Glutamatergic neuron (in vitro differentiated cells): ENCODE measurements around the gene PRPF4. TPM values are rescaled to one million over a fixed set of nuclear protein-coding genes. Genes with fewer than 3 reads are reported as not detected.
"Not testable (repeated sequence)": the region's sequence is repeated elsewhere in the genome, so short reads cannot be mapped to it uniquely, and the experiment has no call there.

Experiments
- DNase-seq: peaks from one replicate; pipeline ENCODE4 v3.0.0; 2022
- H3K27ac Mint-ChIP-seq: one replicate; pipeline ENCODE4 v1.8.0; 2020; ENCODE audit warnings: mild to moderate bottlenecking, mixed read lengths, inconsistent platforms; ENCODE audit not compliant: unreplicated experiment
- H3K27me3 Mint-ChIP-seq: one replicate; pipeline ENCODE4 v1.8.0; 2020; ENCODE audit warnings: mild to moderate bottlenecking, moderate library complexity, mixed read lengths, inconsistent platforms; ENCODE audit not compliant: unreplicated experiment
- H3K36me3 Mint-ChIP-seq: one replicate; pipeline ENCODE4 v1.8.0; 2020; ENCODE audit warnings: mild to moderate bottlenecking, mixed read lengths, inconsistent platforms; ENCODE audit not compliant: unreplicated experiment
- H3K4me1 Mint-ChIP-seq: one replicate; pipeline ENCODE4 v1.8.0; 2020; ENCODE audit warnings: mild to moderate bottlenecking, low read depth, mixed read lengths, inconsistent platforms; ENCODE audit not compliant: unreplicated experiment
- H3K4me3 Mint-ChIP-seq: one replicate; pipeline ENCODE4 v1.8.0; 2020; ENCODE audit warnings: mild to moderate bottlenecking, mixed read lengths, inconsistent platforms; ENCODE audit not compliant: unreplicated experiment
- H3K9me3 Mint-ChIP-seq: one replicate; pipeline ENCODE4 v1.8.0; 2020; ENCODE audit warnings: mild to moderate bottlenecking, moderate library complexity, mixed read lengths, inconsistent platforms; ENCODE audit not compliant: unreplicated experiment
- total RNA-seq: library from RNA; stranded (reverse); fragmentation: NEBNext Ultra II Directional; extraction: Animal tissue kit (Norgen Biotek cat#: 25700); gene quantifications from one replicate; pipeline ENCODE4 v1.2.1, GENCODE V29; 2021; ENCODE audit not compliant: unreplicated experiment
- TF ChIP-seq, protein P1 (sequence below): fragments of 200-600 bp; sonication (generic); IDR thresholded peaks from one replicate; pipeline ENCODE4 v1.5.0; 2021; ENCODE audit not compliant: partially characterized antibody, unreplicated experiment

The PRPF4 gene
- total RNA-seq, 1 donor from 2014 or later: 21.9 TPM

DNA sequence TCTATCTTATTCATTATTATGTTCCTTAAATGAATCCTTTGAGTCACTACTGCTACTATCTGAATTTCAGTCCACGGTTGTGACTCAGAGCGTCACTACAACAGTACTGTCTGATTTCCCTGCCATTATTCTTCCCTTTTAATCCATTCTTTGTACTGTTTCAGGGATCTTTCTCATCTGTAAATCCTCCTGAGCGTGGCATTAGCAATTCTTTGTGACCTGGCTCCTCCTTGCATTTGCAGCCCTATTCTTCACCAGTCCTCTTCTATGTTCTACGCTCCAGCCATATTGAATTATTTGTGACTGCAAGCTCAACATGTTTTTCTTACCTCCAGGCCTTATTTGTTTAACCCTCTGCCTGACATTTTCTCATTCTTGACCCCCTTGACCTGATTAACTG lies 5.9 kb downstream of the PRPF4 start:
- no peak for DNase-seq
- TF ChIP-seq, protein P1, sequence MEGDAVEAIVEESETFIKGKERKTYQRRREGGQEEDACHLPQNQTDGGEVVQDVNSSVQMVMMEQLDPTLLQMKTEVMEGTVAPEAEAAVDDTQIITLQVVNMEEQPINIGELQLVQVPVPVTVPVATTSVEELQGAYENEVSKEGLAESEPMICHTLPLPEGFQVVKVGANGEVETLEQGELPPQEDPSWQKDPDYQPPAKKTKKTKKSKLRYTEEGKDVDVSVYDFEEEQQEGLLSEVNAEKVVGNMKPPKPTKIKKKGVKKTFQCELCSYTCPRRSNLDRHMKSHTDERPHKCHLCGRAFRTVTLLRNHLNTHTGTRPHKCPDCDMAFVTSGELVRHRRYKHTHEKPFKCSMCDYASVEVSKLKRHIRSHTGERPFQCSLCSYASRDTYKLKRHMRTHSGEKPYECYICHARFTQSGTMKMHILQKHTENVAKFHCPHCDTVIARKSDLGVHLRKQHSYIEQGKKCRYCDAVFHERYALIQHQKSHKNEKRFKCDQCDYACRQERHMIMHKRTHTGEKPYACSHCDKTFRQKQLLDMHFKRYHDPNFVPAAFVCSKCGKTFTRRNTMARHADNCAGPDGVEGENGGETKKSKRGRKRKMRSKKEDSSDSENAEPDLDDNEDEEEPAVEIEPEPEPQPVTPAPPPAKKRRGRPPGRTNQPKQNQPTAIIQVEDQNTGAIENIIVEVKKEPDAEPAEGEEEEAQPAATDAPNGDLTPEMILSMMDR: no peak
- Mint-ChIP-seq H3K27me3 (no peaks in the 10 kb centered on the region), H3K9me3 (no peaks in the 10 kb centered on the region), H3K4me3 (no peak overlapping the region), H3K36me3 (no peaks in the 10 kb centered on the region), H3K4me1 (no peaks in the 10 kb centered on the region), H3K27ac (no peak overlapping the region)

DNA sequence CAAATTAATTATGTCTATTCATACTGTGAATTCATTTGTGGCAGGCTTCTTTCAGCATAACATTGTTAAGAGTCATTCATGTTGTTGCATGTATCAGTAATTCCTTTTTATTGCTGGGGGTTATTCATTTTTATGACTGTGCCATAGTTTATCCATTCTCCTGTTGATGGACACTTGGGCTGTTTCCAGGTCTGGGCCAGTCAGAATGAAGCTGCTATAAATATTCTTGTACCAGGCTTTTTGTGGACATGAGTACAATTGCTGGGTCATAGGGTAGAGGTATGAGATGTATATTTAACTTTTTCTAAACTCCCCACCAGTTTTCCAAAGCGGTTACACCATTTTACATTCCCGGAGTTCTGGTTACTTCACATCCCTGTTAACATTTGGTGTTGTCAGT lies 13.6 kb downstream of the PRPF4 start:
- TF ChIP-seq, protein P1: no peak
- Mint-ChIP-seq H3K9me3 (no peaks in the 10 kb centered on the region), H3K27ac (no peak overlapping the region), H3K27me3 (no peaks in the 10 kb centered on the region), H3K4me1 (no peaks in the 10 kb centered on the region), H3K36me3 (no peaks in the 10 kb centered on the region), H3K4me3 (no peak overlapping the region)
- no peak for DNase-seq

DNA sequence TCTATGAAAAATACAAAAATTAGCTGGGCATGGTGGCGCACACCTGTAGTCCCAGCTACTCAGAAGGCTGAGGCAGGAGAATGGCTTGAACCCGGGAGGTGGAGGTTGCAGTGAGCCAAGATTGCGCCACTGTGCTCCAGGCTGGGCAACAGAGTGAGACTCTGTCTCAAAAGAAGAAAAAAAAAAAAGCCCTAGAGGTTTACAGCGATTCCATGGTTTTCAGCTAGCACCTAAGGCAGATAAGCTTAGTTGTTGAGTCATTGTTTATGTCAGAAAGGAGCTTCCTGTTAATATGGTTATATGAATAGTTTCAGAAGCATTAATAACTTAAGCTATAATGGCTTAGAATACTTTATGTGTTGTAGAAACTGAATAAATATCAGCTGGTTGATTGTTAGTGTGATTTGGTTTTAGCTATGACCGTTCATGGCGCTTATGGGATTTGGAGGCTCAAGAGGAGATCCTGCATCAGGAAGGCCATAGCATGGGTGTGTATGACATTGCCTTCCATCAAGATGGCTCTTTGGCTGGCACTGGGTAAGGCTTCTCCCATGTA lies 14.7 kb downstream of the PRPF4 start:
- no peak overlapping the region for H3K4me3 Mint-ChIP-seq
- no peak overlapping the region for H3K27ac Mint-ChIP-seq
- no peak for DNase-seq
- H3K4me1 Mint-ChIP-seq: no peaks in the 10 kb centered on the region
- H3K36me3 Mint-ChIP-seq: no peaks in the 10 kb centered on the region
- no peaks in the 10 kb centered on the region for H3K27me3 Mint-ChIP-seq
- H3K9me3 Mint-ChIP-seq: no peaks in the 10 kb centered on the region
- TF ChIP-seq, protein P1: no peak

DNA sequence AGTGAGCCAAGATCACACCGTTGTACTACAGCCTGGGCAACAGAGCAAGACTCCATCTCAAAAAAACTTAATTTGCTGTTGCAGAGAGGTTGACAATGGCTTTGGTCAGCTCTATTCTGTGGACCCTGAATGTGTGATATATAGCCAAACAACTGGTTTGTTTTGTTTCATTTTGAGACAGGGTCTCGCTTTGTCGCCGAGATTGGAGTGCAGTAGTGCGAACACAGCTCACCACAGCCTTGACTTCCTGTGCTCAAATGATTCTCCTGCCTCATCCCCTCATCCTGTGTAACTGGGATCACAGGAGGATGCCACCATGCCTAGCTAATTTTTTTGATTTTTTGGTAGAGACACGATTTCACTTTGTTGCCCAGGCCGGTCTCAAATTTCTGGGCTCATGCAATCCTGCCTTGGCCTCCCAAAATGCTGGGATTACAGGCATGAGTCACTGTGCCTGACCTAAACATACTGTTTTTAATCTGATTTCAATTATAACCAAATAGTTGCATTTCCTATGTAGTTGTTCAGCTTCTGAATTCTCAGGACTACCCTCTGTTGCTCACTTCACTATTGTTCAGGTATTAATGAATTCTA lies 17.9 kb downstream of the PRPF4 start:
- Mint-ChIP-seq H3K9me3 (no peaks in the 10 kb centered on the region), H3K27me3 (no peaks in the 10 kb centered on the region), H3K36me3 (no peaks in the 10 kb centered on the region), H3K4me1 (peaks cover 6% of the 10 kb centered on the region), H3K27ac (no peak overlapping the region), H3K4me3 (no peak overlapping the region)
- TF ChIP-seq, protein P1: no peak
- DNase-seq: no peak

DNA sequence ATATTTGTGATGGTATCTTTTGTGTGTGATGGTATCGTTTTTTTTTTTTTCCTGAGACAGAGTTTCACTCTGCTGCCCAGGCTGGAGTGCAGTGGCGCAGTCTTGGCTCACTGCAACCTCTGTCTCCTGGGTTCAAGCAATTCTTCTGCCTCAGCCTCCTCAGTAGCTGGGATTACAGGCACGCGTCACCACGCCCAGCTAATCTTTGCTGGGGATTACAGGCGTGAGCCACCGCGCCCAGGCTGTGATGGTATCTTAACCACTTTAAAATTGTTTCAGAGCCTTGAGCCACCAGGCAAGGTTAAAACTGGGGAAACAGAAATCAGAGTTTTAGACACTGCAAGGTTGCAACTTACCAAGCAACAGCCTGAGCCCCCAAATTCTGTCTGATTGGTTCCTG lies 20.8 kb downstream of the PRPF4 start:
- not testable (repeated sequence) for DNase-seq, H3K36me3 Mint-ChIP-seq, H3K9me3 Mint-ChIP-seq, H3K27ac Mint-ChIP-seq, H3K4me3 Mint-ChIP-seq, H3K27me3 Mint-ChIP-seq, H3K4me1 Mint-ChIP-seq
